ENCODE data around the gene LRMDA.

GRCh38 chr10:75616874-75617478 is 185.6 kb downstream of the LRMDA start:
- TF ChIP-seq CTCF (IDR thresholded peaks at IDR 0.05), result no peak
- TF ChIP-seq POLR2AphosphoS5 (IDR thresholded peaks at IDR 0.05), result no peak
- no peak for TF ChIP-seq POLR2A (IDR thresholded peaks at IDR 0.05)
